NCI-H2081 treated with DMSO at 0.1 percent for 48 hours (cell line): Measurements from ENCODE around the gene SIM2.
A peak's percentile ranks its signal among the peaks of the same experiment; 100 is the strongest.

Experiments
- DNase-seq: peaks from one replicate; lab custom pipeline; 2025; lab: John Stamatoyannopoulos, UW

Gene SIM2

GRCh38 chr21:36738489-36739126 lies 39.7 kb downstream of the SIM2 start:
- DNase-seq, result no peak

GRCh38 chr21:36741506-36741905 lies 42.6 kb downstream of the SIM2 start:
- DNase-seq, result no peak

- DNase-seq, result no peak
Observed at GRCh38 chr21:36743008-36743407, 44.1 kb downstream of the SIM2 start.

GRCh38 chr21:36743446-36743845 lies 44.5 kb downstream of the SIM2 start:
- DNase-seq, result no peak

- no peak for DNase-seq
Observed at GRCh38 chr21:36744190-36744559, 45.3 kb downstream of the SIM2 start.

GRCh38 chr21:36744560-36745231 lies 45.8 kb downstream of the SIM2 start:
- DNase-seq, result peak; percentile 63

GRCh38 chr21:36745459-36745858 lies 46.5 kb downstream of the SIM2 start:
- DNase-seq, result no peak

- DNase-seq, result no peak
Observed at GRCh38 chr21:36747041-36747814, 48.3 kb downstream of the SIM2 start.

- no peak for DNase-seq
Observed at GRCh38 chr21:36747815-36748383, 49.0 kb downstream of the SIM2 start.

- no peak for DNase-seq
Observed at GRCh38 chr21:36749935-36750575, 51.1 kb downstream of the SIM2 start.

GRCh38 chr21:36750576-36750959 lies 51.7 kb downstream of the SIM2 start:
- no peak for DNase-seq

GRCh38 chr21:36751383-36751782 lies 52.5 kb downstream of the SIM2 start:
- no peak for DNase-seq

- no peak for DNase-seq
Observed at GRCh38 chr21:36753556-36753955, 54.6 kb downstream of the SIM2 start.

GRCh38 chr21:36754241-36754898 lies 55.5 kb downstream of the SIM2 start:
- DNase-seq, result no peak

GRCh38 chr21:36756527-36756926 lies 57.6 kb downstream of the SIM2 start:
- no peak for DNase-seq

GRCh38 chr21:36757196-36757595 lies 58.3 kb downstream of the SIM2 start:
- DNase-seq, result no peak

GRCh38 chr21:36759348-36760083 lies 60.6 kb downstream of the SIM2 start:
- no peak for DNase-seq

GRCh38 chr21:36761685-36762084 lies 62.8 kb downstream of the SIM2 start:
- no peak for DNase-seq

GRCh38 chr21:36762642-36763041 lies 63.7 kb downstream of the SIM2 start:
- no peak for DNase-seq

- DNase-seq, result no peak
Observed at GRCh38 chr21:36763305-36763704, 64.4 kb downstream of the SIM2 start.

- no peak for DNase-seq
Observed at GRCh38 chr21:36765229-36765628, 66.3 kb downstream of the SIM2 start.
